Psoas muscle (tissue), 8 donors: ENCODE measurements around the gene GAN. TPM values are rescaled to one million over a fixed set of nuclear protein-coding genes. Genes with fewer than 3 reads are reported as not detected.

ENCODE experiments used
- ATAC-seq, 4 donors: fragments of 200-7000 bp; cut with Tn5 transposase; one replicate each; pipeline ENCODE4 v1.9.1; 2020; ENCODE audit warnings: moderate library complexity in 3 of 4, mild to moderate bottlenecking in 2 of 4
- DNase-seq, 2 donors: peaks; one replicate each; pipeline ENCODE4 v3.0.0-alpha.2; 2020
- H3K27ac ChIP-seq: fragments of 200-600 bp; one replicate; pipeline ENCODE4 v1.8.0; 2022
- H3K27me3 ChIP-seq, 3 donors: fragments of 200-600 bp in 1 of 3; one replicate each; pipeline versions ENCODE4 v1.6.1 to v1.8.0; 2013 to 2022; ENCODE audit warnings: low read length in 2 of 3, mild to moderate bottlenecking in 2 of 3, moderate library complexity in 1 of 3; ENCODE audit not compliant: insufficient read depth in 3 of 3
- H3K36me3 ChIP-seq, 2 donors: fragments of 200-600 bp in 1 of 2; one replicate each; pipeline versions ENCODE4 v1.6.1 to v1.8.0; 2013 to 2022; ENCODE audit warnings: low read depth in 1 of 2, mild to moderate bottlenecking in 1 of 2, moderate library complexity in 1 of 2; ENCODE audit not compliant: insufficient read depth in 1 of 2
- H3K4me1 ChIP-seq: fragments of 200-600 bp; one replicate; pipeline ENCODE4 v1.8.0; 2022
- H3K4me3 ChIP-seq: fragments of 200-600 bp; one replicate; pipeline ENCODE4 v1.8.0; 2022; ENCODE audit warnings: mild to moderate bottlenecking
- H3K9me3 ChIP-seq: fragments of 200-600 bp; one replicate; pipeline ENCODE4 v1.8.0; 2022
- CTCF ChIP-seq: fragments of 200-600 bp; IDR thresholded peaks from one replicate; pipeline ENCODE4 v1.8.0; 2022; ENCODE audit warnings: antibody characterized with exemption
- WGBS, 3 donors: extraction: QIAGEN DNeasy Blood & Tissue Kit; methylation state at CpG; one replicate each; pipeline versions ENCODE4 v1.1.6 to v1.1.7; 2013; 5-methylcytosine and 5-hydroxymethylcytosine counted together
- intact Hi-C, 2 donors: fragments of 100-400 bp; cut with DNase I; formaldehyde crosslinking; loops; one replicate each; pipeline versions ENCODE4 v1.11.0 to v1.14.2; 2022
- polyA plus RNA-seq, 3 donors: library from polyadenylated mRNA; stranded (reverse); fragments of 200-250 nt; gene quantifications; one replicate each; pipeline ENCODE4 v1.2.3, GENCODE V29; 2013
- total RNA-seq, 4 donors: library from RNA; stranded (reverse); fragmentation: NEBNext Ultra II Directional in 2 of 4; extraction: Animal tissue kit (Norgen Biotek cat#: 25700) in 2 of 4; gene quantifications; one replicate each; pipeline versions ENCODE4 v1.2.1 to v1.2.4, GENCODE V29; 2021 to 2023
- donor health status: healthy with polysubstance abuse.
- donor health status: DM: no; HTN: no; CAD: no; lungs with moderate emphysema.
- donor health status: Bipolar disorder and iron deficiency.
- donor health status: healthy.
- donor health status: DM: yes; HTN: yes; CAD: no.
- donor health status: DM: no; HTN: no; CAD: no.
- donor health status: DM: no; HTN: no; CAD: no.
- donor health status: DM: yes; HTN: yes; CAD: no.

The GAN gene
- total and polyA plus RNA-seq, 7 donors: 1.0 to 8.3 (median 5.5) TPM

GRCh38 chr16:81365731-81366130 lies 51.0 kb downstream of the GAN start:
- H3K27ac ChIP-seq: no peak overlapping the region
- H3K27me3 ChIP-seq: no peaks in the 10 kb centered on the region
- H3K4me3 ChIP-seq: no peak overlapping the region
- ATAC-seq (no peak), DNase-seq (no peak)
- peaks cover 5 to 89% of the 10 kb centered on the region in 2 donors for H3K36me3 ChIP-seq
- intact Hi-C loops: loop anchor here in 1 of 2 donors (2.0 kb wide), 1 partner anchor 357 kb away; no protein-coding TSS in a partner anchor
- no peak for TF ChIP-seq CTCF
- WGBS, 3 donors: 87 to 95% (median 92%) methylated on average over 3 of the region's 3 CpGs
- H3K4me1 ChIP-seq: no peaks in the 10 kb centered on the region
- H3K9me3 ChIP-seq: no peaks in the 10 kb centered on the region

- peak; percentile 61 for TF ChIP-seq CTCF
- DNase-seq: no peak
- Histone ChIP-seq H3K4me1 (no peaks in the 10 kb centered on the region), H3K27me3 (no peaks in the 10 kb centered on the region), H3K36me3 (peaks cover 5 to 90% of the 10 kb centered on the region in 2 donors), H3K27ac (no peak overlapping the region), H3K4me3 (no peak overlapping the region), H3K9me3 (no peaks in the 10 kb centered on the region)
- WGBS, 3 donors: 59 to 68% (median 63%) methylated on average over 12 of the region's 12 CpGs
- intact Hi-C loops: loop anchor here in 1 of 2 donors (2.0 kb wide), 1 partner anchor 356 kb away; no protein-coding TSS in a partner anchor
- peak in 2 of 4 donors; percentile 53 to 69 for ATAC-seq
These were observed 51.7 kb downstream of the GAN start for GRCh38 chr16:81366316-81366932.

- no peak for TF ChIP-seq CTCF
- intact Hi-C loops: loop anchor here in 1 of 2 donors (2.0 kb wide), 1 partner anchor 355 kb away; no protein-coding TSS in a partner anchor
- no peak overlapping the region for H3K27ac ChIP-seq
- ATAC-seq: no peak
- WGBS, 3 donors: 81 to 84% (median 81%) methylated on average over 6 of the region's 6 CpGs
- no peaks in the 10 kb centered on the region for H3K4me1 ChIP-seq
- H3K4me3 ChIP-seq: no peak overlapping the region
- DNase-seq: no peak
- H3K36me3 ChIP-seq: peaks cover 4 to 92% of the 10 kb centered on the region in 2 donors
- H3K27me3 ChIP-seq: no peaks in the 10 kb centered on the region
- H3K9me3 ChIP-seq: no peaks in the 10 kb centered on the region
These were observed 53.1 kb downstream of the GAN start for GRCh38 chr16:81367821-81368220.

GRCh38 chr16:81369888-81370504 lies 55.2 kb downstream of the GAN start:
- WGBS, 3 donors: 80 to 86% (median 81%) methylated on average over 4 of the region's 4 CpGs
- H3K27ac ChIP-seq: no peak overlapping the region
- H3K4me3 ChIP-seq: no peak overlapping the region
- intact Hi-C loops: loop anchor here in 1 of 2 donors (10.0 kb wide), 1 partner anchor 1165 kb away; no protein-coding TSS in a partner anchor
- no peak for TF ChIP-seq CTCF
- peaks cover 2 to 74% of the 10 kb centered on the region in 2 donors for H3K36me3 ChIP-seq
- no peaks in the 10 kb centered on the region for H3K27me3 ChIP-seq
- no peaks in the 10 kb centered on the region for H3K4me1 ChIP-seq
- no peak for DNase-seq
- no peaks in the 10 kb centered on the region for H3K9me3 ChIP-seq
- no peak for ATAC-seq
